Measurements from ENCODE around the gene COG6.
A peak's percentile ranks its signal among the peaks of the same experiment; 100 is the strongest.

Gene COG6

GRCh38 chr13:39682788-39683187, 27.3 kb downstream of the COG6 start:
- no peak for DNase-seq

GRCh38 chr13:39684531-39685137, 29.2 kb downstream of the COG6 start:
- DNase-seq, result no peak

GRCh38 chr13:39685652-39686051, 30.2 kb downstream of the COG6 start:
- no peak for DNase-seq

- DNase-seq, result no peak
These were observed 32.8 kb downstream of the COG6 start for GRCh38 chr13:39688278-39688677.

- DNase-seq, result no peak
These were observed 33.4 kb downstream of the COG6 start for GRCh38 chr13:39688699-39689405.

- DNase-seq, result no peak
These were observed 37.4 kb downstream of the COG6 start for GRCh38 chr13:39692660-39693438.

- no peak for DNase-seq
These were observed 43.8 kb downstream of the COG6 start for GRCh38 chr13:39699274-39699673.

GRCh38 chr13:39712626-39713025, 57.2 kb downstream of the COG6 start:
- no peak for DNase-seq

- no peak for DNase-seq
These were observed 73.7 kb downstream of the COG6 start for GRCh38 chr13:39729156-39729555.

- DNase-seq, result no peak
These were observed 79.5 kb downstream of the COG6 start for GRCh38 chr13:39734952-39735351.

GRCh38 chr13:39737047-39737446, 81.6 kb downstream of the COG6 start:
- DNase-seq, result no peak

- DNase-seq, result no peak
These were observed 85.3 kb downstream of the COG6 start for GRCh38 chr13:39740761-39741160.

GRCh38 chr13:39748961-39749360, 93.5 kb downstream of the COG6 start:
- no peak for DNase-seq

- no peak for DNase-seq
These were observed 94.1 kb downstream of the COG6 start for GRCh38 chr13:39749528-39749927.

- no peak for DNase-seq
These were observed 96.3 kb downstream of the COG6 start for GRCh38 chr13:39751805-39752204.

GRCh38 chr13:39760521-39760920, 105.1 kb downstream of the COG6 start:
- DNase-seq, result no peak

- DNase-seq, result peak; percentile 18
These were observed 110.5 kb downstream of the COG6 start for GRCh38 chr13:39765801-39766463.

GRCh38 chr13:39766464-39767158, 111.1 kb downstream of the COG6 start:
- DNase-seq, result no peak

GRCh38 chr13:39767791-39768517, 112.5 kb downstream of the COG6 start:
- no peak for DNase-seq

GRCh38 chr13:39768962-39769361, 113.5 kb downstream of the COG6 start:
- no peak for DNase-seq

- no peak for DNase-seq
These were observed 115.0 kb downstream of the COG6 start for GRCh38 chr13:39770221-39771090.
